GM18505 (cell line): ENCODE results near the gene MPP7.

Experiments
- ATAC-seq: cut with Tn5 transposase; IDR thresholded peaks from one replicate; pipeline ENCODE4 v1.9.1; 2021; ENCODE audit not compliant: unreplicated experiment
- POLR2A ChIP-seq: IDR thresholded peaks from 4 replicates; pipeline ENCODE4 v1.6.1; 2011; ENCODE audit warnings: borderline replicate concordance; ENCODE audit not compliant: insufficient read depth, insufficient read length; ENCODE audit errors: extremely low read depth

Gene MPP7

DNA sequence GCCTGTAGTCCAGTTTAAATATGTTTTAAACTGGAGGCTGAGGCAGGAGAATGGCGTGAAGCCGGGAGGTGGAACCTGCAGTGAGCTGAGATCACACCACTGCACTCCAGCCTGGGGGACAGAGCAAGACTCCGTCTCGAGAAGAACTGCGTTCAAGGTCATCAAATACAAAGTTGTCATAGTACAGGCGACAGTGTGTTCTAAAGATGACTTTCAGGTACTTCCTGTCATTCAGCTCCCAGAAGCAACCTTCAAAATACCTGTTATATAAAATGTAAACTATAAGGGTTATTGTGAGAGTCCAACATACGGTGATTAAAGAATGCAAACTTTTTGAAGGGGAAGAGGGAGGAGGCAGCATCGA, 8.7 kb downstream of the MPP7 start:
- no peak for ATAC-seq
- no peak for TF ChIP-seq POLR2A

- no peak for TF ChIP-seq POLR2A
- ATAC-seq: no peak
These were observed 9.4 kb downstream of the MPP7 start for GRCh38 chr10:28293236-28294168.

DNA sequence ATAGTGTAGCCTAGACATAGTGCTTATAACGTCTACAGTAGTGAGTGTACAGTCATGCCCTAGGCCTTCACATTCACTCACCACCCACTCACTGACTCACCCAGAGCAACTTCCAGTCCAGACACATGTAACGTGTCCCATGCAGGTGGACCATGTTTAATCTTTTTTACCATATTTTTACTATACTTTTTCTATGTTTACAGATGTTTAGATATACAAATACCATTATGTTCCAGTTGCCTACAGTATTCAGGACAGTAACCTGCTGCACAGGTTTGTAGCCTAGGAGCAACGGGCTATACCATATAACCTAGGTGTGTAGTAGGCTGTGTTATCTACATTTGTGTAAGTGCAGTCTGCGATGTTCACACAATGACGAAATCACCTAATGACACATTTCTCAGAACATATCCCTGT, 11.0 kb downstream of the MPP7 start:
- ATAC-seq: no peak
- TF ChIP-seq POLR2A: no peak

DNA sequence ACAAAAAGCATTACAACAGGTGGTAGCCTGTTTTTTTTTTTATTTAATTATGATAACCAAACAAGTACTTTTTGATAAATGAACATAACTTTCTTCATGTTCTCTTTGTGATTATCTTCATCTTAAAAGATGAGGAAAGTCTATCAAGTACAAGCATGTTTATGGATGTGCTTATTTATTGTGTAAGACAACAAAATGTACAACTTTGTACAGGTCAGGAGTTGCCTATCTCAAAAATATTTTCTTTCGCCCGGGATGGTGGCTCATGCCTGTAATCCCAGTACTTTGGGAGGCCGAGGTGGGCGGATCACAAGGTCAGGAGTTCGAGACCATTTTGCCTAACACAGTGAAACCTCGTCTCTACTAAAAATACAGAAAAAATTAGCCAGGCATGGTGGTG, 17.0 kb downstream of the MPP7 start:
- no peak for TF ChIP-seq POLR2A
- no peak for ATAC-seq

DNA sequence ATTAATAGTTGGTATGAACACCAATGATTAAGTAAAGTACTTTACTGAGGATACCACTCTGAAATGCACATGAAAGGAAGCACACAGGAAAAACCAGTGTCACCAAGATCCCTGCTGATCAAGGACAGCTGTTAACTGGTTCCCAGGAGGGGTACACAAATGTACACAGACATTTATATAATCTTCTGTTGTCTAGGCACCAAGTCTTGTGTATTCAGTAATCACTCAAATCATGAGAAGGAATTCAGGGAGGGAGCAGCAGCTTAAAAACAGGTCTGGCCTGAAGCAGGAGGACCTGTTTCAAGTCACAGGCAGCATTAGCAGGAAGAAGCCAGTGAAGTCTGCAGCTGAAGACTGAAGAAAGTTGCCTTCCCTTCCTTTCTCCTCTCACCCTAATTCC, 18.7 kb downstream of the MPP7 start:
- no peak for TF ChIP-seq POLR2A
- no peak for ATAC-seq

- no peak for ATAC-seq
- no peak for TF ChIP-seq POLR2A
These were observed 19.6 kb downstream of the MPP7 start for GRCh38 chr10:28283251-28283650.

DNA sequence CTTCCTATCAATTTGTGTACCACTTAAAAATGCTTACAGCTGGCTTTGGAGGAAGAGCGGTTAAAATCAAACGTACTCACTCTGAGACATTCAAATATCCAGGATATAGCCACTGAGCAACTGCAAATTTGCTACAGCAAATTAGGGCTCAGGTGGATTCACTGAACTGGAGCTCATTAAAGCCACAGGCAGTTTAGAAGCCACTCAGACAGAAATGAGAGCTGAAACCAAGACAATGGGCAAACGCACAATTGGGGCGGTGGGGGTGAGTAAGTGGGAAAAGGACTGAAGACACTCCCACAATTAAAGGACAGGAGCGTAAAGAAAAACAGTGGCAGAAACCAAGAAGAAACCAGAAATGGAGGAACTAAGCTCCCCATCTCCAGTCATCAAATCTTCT, 20.5 kb downstream of the MPP7 start:
- no peak for TF ChIP-seq POLR2A
- ATAC-seq: no peak

GRCh38 chr10:28281726-28282315, 21.0 kb downstream of the MPP7 start:
- ATAC-seq: no peak
- no peak for TF ChIP-seq POLR2A

DNA sequence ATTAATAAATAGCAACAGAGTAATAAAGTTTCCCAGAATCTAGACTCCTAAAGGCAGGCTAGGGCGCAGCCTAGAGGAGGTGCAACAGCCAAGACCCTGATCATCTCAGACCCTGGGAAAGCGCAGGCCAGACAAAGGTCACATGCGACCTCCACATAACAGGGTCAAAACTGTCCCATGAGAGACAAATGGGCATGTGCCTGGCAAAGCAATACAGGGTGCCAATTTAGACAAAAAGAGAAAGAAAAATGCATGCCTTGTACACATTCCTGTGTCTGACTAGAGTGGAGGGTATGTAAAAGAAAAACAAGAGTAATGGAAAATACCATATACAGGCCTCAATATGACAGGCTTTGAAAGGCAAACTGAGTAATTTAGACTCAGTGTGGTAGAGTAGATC, 22.2 kb downstream of the MPP7 start:
- no peak for ATAC-seq
- no peak for TF ChIP-seq POLR2A

GRCh38 chr10:28279878-28280277, 23.0 kb downstream of the MPP7 start:
- no peak for TF ChIP-seq POLR2A

GRCh38 chr10:28278842-28279241, 24.0 kb downstream of the MPP7 start:
- no peak for TF ChIP-seq POLR2A
- ATAC-seq: no peak

More at GRCh38 chr10:28279878-28280277, 23.0 kb downstream of the MPP7 start:
- no peak for ATAC-seq

DNA sequence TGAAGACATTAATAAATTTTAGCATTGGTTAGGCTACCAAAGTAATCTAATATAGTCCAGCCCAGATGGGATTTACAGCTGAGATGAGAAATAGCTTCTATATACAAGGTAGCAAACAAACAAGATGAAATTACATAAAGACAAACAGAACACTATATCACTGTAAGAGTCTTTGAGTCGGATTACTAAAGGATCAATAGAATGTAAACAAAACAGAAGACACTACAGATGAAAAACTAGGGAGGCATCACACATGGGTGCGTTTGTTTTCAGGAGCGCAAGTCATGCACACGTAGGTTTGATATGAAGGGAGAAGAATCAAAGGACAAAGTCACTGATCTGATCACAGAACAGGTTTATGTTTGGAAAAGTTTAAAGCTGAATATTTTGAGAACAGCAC, 26.5 kb downstream of the MPP7 start:
- no peak for TF ChIP-seq POLR2A
- ATAC-seq: no peak

DNA sequence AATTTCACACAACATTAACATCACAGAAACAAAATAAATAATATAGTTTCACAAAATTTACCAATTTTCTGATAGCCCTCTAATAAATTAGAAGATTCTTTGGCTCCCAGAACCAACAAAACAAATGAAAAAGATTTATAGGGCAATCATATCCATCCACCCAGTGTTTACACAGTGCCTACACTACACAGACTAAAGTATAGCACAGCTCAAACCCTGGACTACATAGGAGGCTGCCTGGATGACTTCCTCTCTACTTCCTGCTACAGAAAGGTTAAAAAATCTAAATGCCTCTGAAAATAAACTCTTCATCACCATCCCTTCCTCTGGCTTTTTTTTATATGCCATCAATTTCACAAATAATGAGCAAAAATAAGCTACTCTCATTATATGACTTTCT, 28.4 kb downstream of the MPP7 start:
- no peak for TF ChIP-seq POLR2A
- no peak for ATAC-seq

DNA sequence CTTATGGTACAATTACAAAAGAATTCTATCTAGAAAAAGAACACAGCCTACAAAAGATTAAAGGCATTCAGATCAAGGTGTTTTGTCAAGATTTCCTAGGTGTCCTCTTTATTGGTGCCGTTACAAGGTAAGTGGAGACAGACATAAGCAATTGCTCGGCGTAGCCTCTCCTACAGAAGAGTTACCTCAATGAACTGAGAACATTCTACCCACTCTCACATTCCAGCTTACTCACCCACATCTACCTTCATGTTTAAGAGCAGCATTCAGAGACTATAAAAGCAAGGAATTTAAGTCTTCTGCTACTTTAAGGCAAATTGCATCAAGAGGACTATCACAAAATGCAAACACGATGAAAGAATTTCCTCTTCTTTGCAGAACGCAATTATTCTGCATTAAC, 29.5 kb downstream of the MPP7 start:
- ATAC-seq: no peak
- no peak for TF ChIP-seq POLR2A
